Brain microvascular endothelial cell (primary cell): Measurements from ENCODE around the gene ADAMTSL1.

ENCODE experiments used
- DNase-seq: peaks from one replicate; pipeline ENCODE4 v3.0.0-alpha.2; 2020
- H3K27ac ChIP-seq: fragments of 250-450 bp; sonication (Bioruptor Pico); 2 replicates; pipeline ENCODE4 v1.5.1; 2020; ENCODE audit warnings: mild to moderate bottlenecking, moderate library complexity
- H3K27me3 ChIP-seq: fragments of 250-450 bp; sonication (Bioruptor Pico); replicated peaks from 2 replicates; pipeline ENCODE4 v1.5.1; 2020; ENCODE audit warnings: mild to moderate bottlenecking
- H3K36me3 ChIP-seq: fragments of 250-450 bp; sonication (Bioruptor Pico); replicated peaks from 2 replicates; pipeline ENCODE4 v1.5.1; 2020; ENCODE audit warnings: mild to moderate bottlenecking
- H3K4me3 ChIP-seq: 2 replicates; pipeline ENCODE4 v1.5.1; 2011; ENCODE audit warnings: low read depth, mild to moderate bottlenecking, control low read depth, low read length, moderate library complexity
- in situ Hi-C: cut with HindIII; loops from 2 replicates; pipeline ENCODE4 v1.10.0; 2017; ENCODE audit warnings: low sequenced_read_pairs, low pct_ligation_motif_present
- TF ChIP-seq, protein P1 (sequence below): IDR thresholded peaks from 2 replicates; pipeline ENCODE4 v1.5.1; 2011; ENCODE audit warnings: low read depth, mild to moderate bottlenecking, moderate library complexity, low read length, control low read depth, inconsistent platforms; ENCODE audit errors: missing control alignments

The ADAMTSL1 gene

DNA sequence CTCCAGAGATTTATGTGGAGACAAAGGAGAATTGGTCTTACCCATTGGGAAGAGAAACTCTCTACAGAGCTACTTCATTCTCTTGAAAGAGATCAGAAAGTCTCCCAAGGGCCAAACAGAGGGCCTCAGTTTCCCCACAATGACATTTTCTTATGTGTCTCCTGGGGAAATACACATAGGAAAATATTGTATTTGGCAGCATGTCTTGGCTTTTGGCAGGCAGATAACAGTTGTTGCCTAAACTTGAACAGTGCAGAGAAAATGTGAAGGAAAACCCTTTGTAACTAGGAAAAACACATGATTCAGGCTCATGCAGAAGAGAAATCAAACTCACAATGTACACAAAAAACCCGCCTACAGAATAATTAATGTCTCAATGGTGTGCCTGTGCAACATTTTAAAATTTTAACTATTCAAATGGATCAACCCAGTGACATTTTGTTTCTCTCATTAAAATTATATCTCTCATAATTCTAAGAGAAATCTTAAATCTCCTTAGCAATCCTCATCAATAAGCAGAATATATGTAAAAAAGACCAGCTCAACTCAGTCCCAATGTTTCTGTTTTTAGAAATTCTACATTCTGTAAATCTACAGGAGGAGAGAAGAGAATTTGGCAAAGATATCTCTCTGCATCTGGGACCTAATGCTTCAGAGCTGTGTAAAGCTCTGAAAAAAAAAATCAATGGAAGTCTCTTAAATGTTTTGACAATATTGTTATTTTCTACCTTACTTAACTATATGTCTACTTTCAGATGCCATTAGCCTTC is 205.1 kb downstream of the ADAMTSL1 start:
- DNase-seq, result no peak
- in situ Hi-C loops, result no loop called here
- Histone ChIP-seq H3K27me3 (no peaks in the 10 kb centered on the region), H3K27ac (no peak overlapping the region), H3K4me3 (no peak overlapping the region), H3K36me3 (no peaks in the 10 kb centered on the region)
- TF ChIP-seq, protein P1, sequence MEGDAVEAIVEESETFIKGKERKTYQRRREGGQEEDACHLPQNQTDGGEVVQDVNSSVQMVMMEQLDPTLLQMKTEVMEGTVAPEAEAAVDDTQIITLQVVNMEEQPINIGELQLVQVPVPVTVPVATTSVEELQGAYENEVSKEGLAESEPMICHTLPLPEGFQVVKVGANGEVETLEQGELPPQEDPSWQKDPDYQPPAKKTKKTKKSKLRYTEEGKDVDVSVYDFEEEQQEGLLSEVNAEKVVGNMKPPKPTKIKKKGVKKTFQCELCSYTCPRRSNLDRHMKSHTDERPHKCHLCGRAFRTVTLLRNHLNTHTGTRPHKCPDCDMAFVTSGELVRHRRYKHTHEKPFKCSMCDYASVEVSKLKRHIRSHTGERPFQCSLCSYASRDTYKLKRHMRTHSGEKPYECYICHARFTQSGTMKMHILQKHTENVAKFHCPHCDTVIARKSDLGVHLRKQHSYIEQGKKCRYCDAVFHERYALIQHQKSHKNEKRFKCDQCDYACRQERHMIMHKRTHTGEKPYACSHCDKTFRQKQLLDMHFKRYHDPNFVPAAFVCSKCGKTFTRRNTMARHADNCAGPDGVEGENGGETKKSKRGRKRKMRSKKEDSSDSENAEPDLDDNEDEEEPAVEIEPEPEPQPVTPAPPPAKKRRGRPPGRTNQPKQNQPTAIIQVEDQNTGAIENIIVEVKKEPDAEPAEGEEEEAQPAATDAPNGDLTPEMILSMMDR, result no peak

DNA sequence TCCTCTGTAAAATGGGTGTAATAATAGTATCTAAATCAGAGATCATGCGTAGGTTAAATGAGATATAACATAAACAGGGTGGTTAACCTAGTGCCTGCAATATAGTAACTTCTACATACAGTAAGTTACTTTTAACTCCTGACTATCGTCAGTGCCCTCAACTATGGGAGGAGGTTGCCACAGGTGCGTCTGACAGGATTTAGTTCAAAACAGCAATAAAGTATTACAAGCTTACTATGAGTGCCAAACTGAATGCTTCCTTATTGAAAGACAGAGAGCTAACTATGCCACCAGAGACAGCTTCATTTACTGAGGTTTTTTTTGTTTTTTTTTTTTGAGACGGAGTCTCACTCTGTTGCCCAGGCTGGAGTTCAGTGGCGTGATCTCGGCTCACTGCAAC is 209.0 kb downstream of the ADAMTSL1 start:
- in situ Hi-C loops, result no loop called here
- DNase-seq, result no peak
- Histone ChIP-seq H3K36me3 (no peaks in the 10 kb centered on the region), H3K4me3 (no peak overlapping the region), H3K27me3 (no peaks in the 10 kb centered on the region), H3K27ac (no peak overlapping the region)
- TF ChIP-seq, protein P1, result no peak

DNA sequence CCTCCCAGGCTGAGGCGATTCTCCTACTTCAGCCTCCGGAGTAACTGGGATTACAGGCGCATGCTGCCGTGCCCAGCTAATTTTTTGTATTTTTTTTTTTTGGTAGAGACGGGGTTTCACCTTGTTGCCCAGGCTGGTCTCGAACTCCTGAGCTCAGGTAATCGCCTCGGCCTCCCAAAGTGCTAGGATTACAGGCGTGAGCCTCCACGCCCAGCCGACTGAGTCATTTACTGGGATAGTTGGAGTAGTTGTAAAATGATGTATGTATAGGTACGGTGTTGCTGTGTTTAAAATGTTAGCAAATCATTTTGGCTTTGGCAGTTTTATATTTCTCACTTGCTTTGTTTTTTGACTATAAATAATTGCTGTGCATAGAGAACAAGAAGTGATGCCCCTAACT is 209.4 kb downstream of the ADAMTSL1 start:
- Histone ChIP-seq H3K4me3 (no peak overlapping the region), H3K36me3 (no peaks in the 10 kb centered on the region), H3K27me3 (no peaks in the 10 kb centered on the region), H3K27ac (no peak overlapping the region)
- TF ChIP-seq, protein P1, result no peak
- in situ Hi-C loops, result no loop called here
- no peak for DNase-seq

DNA sequence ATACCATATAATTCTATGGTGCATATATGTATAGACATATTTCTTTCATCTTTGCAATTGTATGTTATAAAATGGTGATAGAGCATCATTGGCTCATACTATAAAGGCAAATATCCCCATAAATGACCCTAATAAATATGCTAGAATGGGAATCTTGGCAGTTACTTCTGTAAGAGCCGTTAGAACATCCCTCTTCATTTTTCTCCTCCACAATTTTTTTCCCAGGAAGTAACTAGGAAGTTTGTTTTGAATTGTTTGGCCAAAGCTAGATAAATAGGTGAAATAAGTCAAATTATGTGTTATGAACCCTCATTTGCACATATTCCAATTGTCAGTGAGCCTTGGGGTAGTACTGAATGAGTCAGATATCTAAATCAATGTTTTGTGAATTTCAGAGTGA is 209.9 kb downstream of the ADAMTSL1 start:
- TF ChIP-seq, protein P1, result no peak
- no peak overlapping the region for H3K4me3 ChIP-seq
- in situ Hi-C loops, result no loop called here
- no peak overlapping the region for H3K27ac ChIP-seq
- no peaks in the 10 kb centered on the region for H3K27me3 ChIP-seq
- no peak for DNase-seq
- no peaks in the 10 kb centered on the region for H3K36me3 ChIP-seq

DNA sequence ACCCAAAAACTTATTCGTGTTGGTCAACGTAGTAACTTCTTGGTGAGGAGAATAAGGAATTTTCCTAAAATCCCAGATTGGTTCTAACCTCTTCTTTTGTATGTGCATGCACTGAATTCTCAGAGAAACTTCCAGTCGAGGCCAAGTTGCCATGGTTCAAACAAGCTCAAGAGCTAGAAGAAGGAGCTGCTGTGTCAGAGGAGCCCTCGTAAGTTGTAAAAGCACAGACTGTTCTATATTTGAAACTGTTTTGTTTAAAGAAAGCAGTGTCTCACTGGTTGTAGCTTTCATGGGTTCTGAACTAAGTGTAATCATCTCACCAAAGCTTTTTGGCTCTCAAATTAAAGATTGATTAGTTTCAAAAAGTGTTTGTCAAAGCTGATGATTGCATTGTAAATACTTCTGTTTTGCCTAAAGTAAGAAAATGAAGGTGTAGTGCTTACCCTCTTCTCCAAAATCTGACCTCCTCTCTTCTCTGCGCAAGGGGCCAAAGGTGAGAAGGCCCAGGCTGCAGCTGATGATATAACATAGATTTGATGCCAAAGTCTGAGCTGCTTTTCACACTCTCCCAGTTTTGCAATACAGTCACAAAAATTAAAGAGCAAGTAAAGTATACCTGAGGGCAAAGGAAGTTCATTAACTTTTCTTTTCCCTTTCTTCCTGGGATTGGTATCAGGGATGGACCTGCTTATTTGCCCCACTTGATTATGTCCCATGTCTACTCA is 210.8 kb downstream of the ADAMTSL1 start:
- in situ Hi-C loops, result no loop called here
- Histone ChIP-seq H3K4me3 (no peak overlapping the region), H3K27ac (no peak overlapping the region), H3K27me3 (no peaks in the 10 kb centered on the region), H3K36me3 (no peaks in the 10 kb centered on the region)
- no peak for DNase-seq
- TF ChIP-seq, protein P1, result no peak
